Measurements from ENCODE around the gene AFP. TPM values are rescaled to one million over a fixed set of nuclear protein-coding genes. Genes with fewer than 3 reads are reported as not detected.

AFP gene
- total RNA-seq, 1 donor from 2014 or later, result 2.2 TPM

DNA sequence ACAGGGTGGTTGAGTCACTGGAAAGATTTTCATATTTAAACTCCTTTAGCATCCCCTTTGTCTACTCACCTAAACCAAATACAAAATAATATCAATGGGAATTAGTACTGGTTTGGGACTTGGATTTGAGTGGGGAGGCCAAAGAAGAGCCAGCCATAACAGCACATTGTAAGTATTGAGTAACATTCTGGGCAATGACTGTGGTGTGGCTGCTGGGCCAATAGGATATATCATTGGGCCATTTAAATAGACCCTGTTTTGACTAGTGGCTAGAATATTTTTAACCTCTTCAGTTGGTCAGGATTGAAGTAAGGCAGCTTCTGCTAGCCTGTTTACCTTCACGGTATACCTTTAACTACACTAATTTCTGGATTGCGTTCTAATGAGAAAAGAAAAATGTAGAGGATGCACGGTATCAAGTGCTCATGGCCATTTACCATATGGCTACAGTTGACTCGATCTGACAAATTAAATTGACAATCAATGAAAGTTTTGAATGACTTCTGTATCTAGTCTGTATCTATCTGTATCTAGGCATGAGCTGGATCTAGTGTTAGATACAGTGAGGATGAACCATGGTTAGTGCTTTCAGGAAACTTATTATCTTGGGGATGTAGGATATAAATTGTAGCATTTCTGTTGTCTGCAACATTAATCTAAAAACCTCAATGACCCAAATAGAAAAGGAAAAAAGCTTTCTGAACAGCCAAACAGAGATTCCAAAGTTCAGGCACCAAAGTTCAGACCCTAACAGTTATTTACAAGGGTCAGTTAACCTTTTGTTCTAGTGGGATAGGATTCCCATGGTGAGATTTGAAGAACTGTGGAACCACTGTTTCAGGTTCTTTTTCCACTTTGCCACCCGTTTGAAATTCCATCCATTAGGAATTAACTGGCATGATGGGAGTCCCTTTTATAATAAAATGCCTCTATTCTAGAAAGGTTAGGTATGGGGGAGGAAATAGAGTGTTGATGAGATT, 38.7 kb upstream of the AFP start:
- no peak for DNase-seq (ENCODE audit: low read depth)
- H3K4me3 ChIP-seq (ENCODE audit: low read depth, low read length), result no peak overlapping the region
- TF ChIP-seq, protein P1, sequence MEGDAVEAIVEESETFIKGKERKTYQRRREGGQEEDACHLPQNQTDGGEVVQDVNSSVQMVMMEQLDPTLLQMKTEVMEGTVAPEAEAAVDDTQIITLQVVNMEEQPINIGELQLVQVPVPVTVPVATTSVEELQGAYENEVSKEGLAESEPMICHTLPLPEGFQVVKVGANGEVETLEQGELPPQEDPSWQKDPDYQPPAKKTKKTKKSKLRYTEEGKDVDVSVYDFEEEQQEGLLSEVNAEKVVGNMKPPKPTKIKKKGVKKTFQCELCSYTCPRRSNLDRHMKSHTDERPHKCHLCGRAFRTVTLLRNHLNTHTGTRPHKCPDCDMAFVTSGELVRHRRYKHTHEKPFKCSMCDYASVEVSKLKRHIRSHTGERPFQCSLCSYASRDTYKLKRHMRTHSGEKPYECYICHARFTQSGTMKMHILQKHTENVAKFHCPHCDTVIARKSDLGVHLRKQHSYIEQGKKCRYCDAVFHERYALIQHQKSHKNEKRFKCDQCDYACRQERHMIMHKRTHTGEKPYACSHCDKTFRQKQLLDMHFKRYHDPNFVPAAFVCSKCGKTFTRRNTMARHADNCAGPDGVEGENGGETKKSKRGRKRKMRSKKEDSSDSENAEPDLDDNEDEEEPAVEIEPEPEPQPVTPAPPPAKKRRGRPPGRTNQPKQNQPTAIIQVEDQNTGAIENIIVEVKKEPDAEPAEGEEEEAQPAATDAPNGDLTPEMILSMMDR (conservative IDR thresholded peaks at IDR 0.05; ENCODE audit: low read depth, low read length), result no peak

DNA sequence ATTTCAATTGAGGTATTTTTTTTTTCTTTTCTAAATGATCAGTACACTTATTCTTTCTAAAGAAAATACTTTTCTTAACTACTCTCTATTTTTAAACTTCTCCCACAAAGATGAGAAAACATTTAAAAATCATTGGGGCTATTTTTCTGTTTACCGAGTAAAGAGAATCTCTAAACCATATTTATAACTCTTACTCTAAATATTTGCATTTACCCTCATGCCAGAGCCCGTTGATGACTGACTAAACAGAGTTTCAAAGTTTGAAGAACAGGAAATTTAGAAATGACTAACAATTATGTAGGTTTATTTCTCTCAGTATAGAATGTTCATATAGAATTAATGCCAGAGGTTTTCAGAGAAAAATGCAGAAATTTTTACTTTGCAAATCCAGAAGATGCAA, 34.6 kb upstream of the AFP start:
- TF ChIP-seq, protein P1 (conservative IDR thresholded peaks at IDR 0.05; ENCODE audit: low read depth, low read length), result no peak
- DNase-seq (ENCODE audit: low read depth), result no peak
- no peak overlapping the region for H3K4me3 ChIP-seq (ENCODE audit: low read depth, low read length)

DNA sequence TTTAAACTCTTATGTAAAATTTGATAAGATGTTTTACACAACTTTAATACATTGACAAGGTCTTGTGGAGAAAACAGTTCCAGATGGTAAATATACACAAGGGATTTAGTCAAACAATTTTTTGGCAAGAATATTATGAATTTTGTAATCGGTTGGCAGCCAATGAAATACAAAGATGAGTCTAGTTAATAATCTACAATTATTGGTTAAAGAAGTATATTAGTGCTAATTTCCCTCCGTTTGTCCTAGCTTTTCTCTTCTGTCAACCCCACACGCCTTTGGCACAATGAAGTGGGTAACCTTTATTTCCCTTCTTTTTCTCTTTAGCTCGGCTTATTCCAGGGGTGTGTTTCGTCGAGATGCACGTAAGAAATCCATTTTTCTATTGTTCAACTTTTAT, 32.0 kb upstream of the AFP start, which contains the start of gene ALB:
Gene ALB (plus strand): TSS at position 246 of the 400 bp plus-strand sequence. CDS start 41 bp downstream, at position 287.
- TF ChIP-seq, protein P1 (conservative IDR thresholded peaks at IDR 0.05; ENCODE audit: low read depth, low read length), result no peak
- no peak for DNase-seq (ENCODE audit: low read depth)

DNA sequence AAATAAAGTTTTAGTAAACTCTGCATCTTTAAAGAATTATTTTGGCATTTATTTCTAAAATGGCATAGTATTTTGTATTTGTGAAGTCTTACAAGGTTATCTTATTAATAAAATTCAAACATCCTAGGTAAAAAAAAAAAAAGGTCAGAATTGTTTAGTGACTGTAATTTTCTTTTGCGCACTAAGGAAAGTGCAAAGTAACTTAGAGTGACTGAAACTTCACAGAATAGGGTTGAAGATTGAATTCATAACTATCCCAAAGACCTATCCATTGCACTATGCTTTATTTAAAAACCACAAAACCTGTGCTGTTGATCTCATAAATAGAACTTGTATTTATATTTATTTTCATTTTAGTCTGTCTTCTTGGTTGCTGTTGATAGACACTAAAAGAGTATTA, 31.6 kb upstream of the AFP start:
- no peak for DNase-seq (ENCODE audit: low read depth)
- TF ChIP-seq, protein P1 (conservative IDR thresholded peaks at IDR 0.05; ENCODE audit: low read depth, low read length), result no peak
- no peak overlapping the region for H3K4me3 ChIP-seq (ENCODE audit: low read depth, low read length)

More for the DNA sequence above, 32.0 kb upstream of the AFP start, which contains the start of gene ALB:
- no peak within 1 kb of the TSS for H3K4me3 ChIP-seq (ENCODE audit: low read depth, low read length)

DNA sequence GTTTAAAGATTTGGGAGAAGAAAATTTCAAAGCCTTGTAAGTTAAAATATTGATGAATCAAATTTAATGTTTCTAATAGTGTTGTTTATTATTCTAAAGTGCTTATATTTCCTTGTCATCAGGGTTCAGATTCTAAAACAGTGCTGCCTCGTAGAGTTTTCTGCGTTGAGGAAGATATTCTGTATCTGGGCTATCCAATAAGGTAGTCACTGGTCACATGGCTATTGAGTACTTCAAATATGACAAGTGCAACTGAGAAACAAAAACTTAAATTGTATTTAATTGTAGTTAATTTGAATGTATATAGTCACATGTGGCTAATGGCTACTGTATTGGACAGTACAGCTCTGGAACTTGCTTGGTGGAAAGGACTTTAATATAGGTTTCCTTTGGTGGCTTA, 30.9 kb upstream of the AFP start:
- H3K4me3 ChIP-seq (ENCODE audit: low read depth, low read length), result no peak overlapping the region
- TF ChIP-seq, protein P1 (conservative IDR thresholded peaks at IDR 0.05; ENCODE audit: low read depth, low read length), result no peak
- DNase-seq (ENCODE audit: low read depth), result no peak

DNA sequence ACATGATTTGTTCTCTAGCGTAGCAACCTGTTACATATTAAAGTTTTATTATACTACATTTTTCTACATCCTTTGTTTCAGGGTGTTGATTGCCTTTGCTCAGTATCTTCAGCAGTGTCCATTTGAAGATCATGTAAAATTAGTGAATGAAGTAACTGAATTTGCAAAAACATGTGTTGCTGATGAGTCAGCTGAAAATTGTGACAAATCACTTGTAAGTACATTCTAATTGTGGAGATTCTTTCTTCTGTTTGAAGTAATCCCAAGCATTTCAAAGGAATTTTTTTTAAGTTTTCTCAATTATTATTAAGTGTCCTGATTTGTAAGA, 29.5 kb upstream of the AFP start:
- TF ChIP-seq, protein P1 (conservative IDR thresholded peaks at IDR 0.05; ENCODE audit: low read depth, low read length), result no peak
- DNase-seq (ENCODE audit: low read depth), result no peak
- no peak overlapping the region for H3K4me3 ChIP-seq (ENCODE audit: low read depth, low read length)

Data from epithelial cell of proximal tubule (primary cell).